NCI-H2171 (cell line): ENCODE measurements around the gene TEKT3.

ENCODE experiments used
- DNase-seq: peaks from one replicate; lab custom pipeline; 2025; lab: John Stamatoyannopoulos, UW

Gene TEKT3

GRCh38 chr17:15341385-15341849 is at the start of gene TEKT3:
TEKT3 (minus strand) TSS chr17:15341597; CDS start chr17:15331585, 10,012 bp downstream.
- DNase-seq, result no peak

GRCh38 chr17:15388356-15389041 is 47.1 kb upstream of the TEKT3 start:
- no peak for DNase-seq

GRCh38 chr17:15386083-15386482 is 44.7 kb upstream of the TEKT3 start:
- no peak for DNase-seq

GRCh38 chr17:15385305-15385704 is 43.9 kb upstream of the TEKT3 start:
- DNase-seq, result no peak

GRCh38 chr17:15384142-15384787 is 42.9 kb upstream of the TEKT3 start:
- no peak for DNase-seq

GRCh38 chr17:15382914-15383313 is 41.5 kb upstream of the TEKT3 start:
- DNase-seq, result no peak

- DNase-seq, result no peak
Observed at GRCh38 chr17:15381707-15382106, 40.3 kb upstream of the TEKT3 start.

- DNase-seq, result no peak
Observed at GRCh38 chr17:15380446-15380845, 39.0 kb upstream of the TEKT3 start.

- DNase-seq, result no peak
Observed at GRCh38 chr17:15379659-15380058, 38.3 kb upstream of the TEKT3 start.

GRCh38 chr17:15378243-15378642 is 36.8 kb upstream of the TEKT3 start:
- DNase-seq, result no peak

GRCh38 chr17:15377616-15378015 is 36.2 kb upstream of the TEKT3 start:
- DNase-seq, result no peak

GRCh38 chr17:15377200-15377599 is 35.8 kb upstream of the TEKT3 start:
- DNase-seq, result no peak

GRCh38 chr17:15371376-15372130 is 30.2 kb upstream of the TEKT3 start:
- no peak for DNase-seq

GRCh38 chr17:15368600-15368999 is 27.2 kb upstream of the TEKT3 start:
- no peak for DNase-seq

GRCh38 chr17:15366026-15366425 is 24.6 kb upstream of the TEKT3 start:
- DNase-seq, result no peak

- DNase-seq, result no peak
Observed at GRCh38 chr17:15364615-15365014, 23.2 kb upstream of the TEKT3 start.

- DNase-seq, result no peak
Observed at GRCh38 chr17:15363702-15364101, 22.3 kb upstream of the TEKT3 start.

- DNase-seq, result no peak
Observed at GRCh38 chr17:15361592-15361991, 20.2 kb upstream of the TEKT3 start.

GRCh38 chr17:15361151-15361550 is 19.8 kb upstream of the TEKT3 start:
- DNase-seq, result no peak

GRCh38 chr17:15354256-15354655 is 12.9 kb upstream of the TEKT3 start:
- DNase-seq, result no peak

- DNase-seq, result no peak
Observed at GRCh38 chr17:15351925-15352324, 10.5 kb upstream of the TEKT3 start.

- DNase-seq, result no peak
Observed at GRCh38 chr17:15351478-15351840, 10.1 kb upstream of the TEKT3 start.
